Fibroblast of skin of left biceps (primary cell): ENCODE results near the gene LAMTOR4.
"Not testable (repeated sequence)": the region's sequence is repeated elsewhere in the genome, so short reads cannot be mapped to it uniquely, and the experiment has no call there.

Experiments used
- DNase-seq, 2 experiments: peaks; one replicate each; pipeline ENCODE4 v3.0.0-alpha.2; 2013; ENCODE audit warnings: low read depth in 2 of 2

The LAMTOR4 gene

DNA sequence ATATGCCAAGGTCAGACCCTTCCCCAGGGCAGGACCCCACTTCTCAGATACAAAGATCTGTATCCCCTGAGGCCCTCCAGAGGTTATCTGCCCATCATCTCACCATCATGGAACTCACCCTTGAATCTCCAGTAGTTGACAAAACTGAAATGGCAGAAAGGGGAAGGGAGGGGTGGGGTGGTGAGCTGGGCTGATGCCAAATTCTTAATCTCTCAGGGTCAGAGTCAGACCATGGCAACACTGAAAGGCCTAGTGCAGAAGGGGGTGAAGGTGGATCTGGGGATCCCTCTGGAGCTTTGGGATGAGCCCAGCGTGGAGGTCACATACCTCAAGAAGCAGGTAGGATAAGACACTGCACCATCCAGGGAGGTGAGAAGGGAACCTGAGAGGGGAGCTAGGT, 26.1 kb upstream of the LAMTOR4 start:
- DNase-seq, result no peak

DNA sequence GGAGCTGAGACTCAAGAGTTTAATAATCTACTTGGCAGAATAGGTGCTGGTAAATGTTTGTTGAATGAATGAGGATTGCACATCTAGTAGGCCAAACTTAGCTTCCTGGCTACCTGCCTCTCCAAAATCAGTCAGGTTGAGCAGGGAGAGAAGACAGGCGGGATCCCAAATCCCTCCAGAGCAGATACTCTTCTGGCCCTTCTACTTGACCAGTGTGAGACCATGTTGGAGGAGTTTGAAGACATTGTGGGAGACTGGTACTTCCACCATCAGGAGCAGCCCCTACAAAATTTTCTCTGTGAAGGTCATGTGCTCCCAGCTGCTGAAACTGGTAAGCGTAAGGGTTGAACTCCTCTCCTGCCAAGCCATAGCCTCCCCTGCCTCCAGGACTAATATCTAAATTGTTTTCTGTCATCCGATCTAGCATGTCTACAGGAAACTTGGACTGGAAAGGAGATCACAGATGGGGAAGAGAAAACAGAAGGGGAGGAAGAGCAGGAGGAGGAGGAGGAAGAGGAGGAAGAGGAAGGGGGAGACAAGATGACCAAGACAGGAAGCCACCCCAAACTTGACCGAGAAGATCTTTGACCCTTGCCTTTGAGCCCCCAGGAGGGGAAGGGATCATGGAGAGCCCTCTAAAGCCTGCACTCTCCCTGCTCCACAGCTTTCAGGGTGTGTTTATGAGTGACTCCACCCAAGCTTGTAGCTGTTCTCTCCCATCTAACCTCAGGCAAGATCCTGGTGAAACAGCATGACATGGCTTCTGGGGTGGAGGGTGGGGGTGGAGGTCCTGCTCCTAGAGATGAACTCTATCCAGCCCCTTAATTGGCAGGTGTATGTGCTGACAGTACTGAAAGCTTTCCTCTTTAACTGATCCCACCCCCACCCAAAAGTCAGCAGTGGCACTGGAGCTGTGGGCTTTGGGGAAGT, 24.2 kb upstream of the LAMTOR4 start:
- DNase-seq, result no peak

DNA sequence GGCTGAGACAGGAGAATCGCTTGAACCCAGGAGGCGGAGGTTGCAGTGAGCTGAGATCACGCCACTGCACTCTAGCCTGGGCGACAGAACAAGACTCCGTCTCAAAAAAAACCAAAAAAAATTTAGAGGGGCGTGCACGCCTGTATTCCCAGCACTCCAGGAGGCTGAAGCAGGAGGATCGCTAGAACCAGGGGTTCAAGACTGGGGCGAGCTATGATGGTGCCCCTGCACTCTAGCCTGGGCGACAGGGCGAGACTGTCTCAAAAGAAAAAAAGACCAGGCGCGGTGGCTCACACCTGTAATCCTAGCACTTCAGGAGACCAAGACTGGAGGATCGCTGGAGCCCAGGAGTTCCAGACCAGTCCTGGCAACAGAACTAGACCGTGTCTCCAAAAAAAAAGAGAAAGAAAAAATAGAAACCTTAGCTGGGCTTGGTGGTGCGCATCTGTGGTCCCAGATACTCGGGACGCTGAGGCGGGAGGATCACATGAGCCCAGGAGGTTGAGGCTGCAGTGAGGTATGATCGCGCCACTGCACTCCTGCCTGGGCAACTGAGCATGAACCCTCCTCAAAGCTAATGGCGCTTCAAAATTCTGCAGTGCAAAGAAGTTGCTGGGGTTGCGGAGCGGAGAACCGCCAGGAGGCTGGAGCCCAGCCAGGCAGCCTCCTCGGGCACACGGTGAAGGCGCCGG, 22.3 kb upstream of the LAMTOR4 start:
- DNase-seq, result no peak

DNA sequence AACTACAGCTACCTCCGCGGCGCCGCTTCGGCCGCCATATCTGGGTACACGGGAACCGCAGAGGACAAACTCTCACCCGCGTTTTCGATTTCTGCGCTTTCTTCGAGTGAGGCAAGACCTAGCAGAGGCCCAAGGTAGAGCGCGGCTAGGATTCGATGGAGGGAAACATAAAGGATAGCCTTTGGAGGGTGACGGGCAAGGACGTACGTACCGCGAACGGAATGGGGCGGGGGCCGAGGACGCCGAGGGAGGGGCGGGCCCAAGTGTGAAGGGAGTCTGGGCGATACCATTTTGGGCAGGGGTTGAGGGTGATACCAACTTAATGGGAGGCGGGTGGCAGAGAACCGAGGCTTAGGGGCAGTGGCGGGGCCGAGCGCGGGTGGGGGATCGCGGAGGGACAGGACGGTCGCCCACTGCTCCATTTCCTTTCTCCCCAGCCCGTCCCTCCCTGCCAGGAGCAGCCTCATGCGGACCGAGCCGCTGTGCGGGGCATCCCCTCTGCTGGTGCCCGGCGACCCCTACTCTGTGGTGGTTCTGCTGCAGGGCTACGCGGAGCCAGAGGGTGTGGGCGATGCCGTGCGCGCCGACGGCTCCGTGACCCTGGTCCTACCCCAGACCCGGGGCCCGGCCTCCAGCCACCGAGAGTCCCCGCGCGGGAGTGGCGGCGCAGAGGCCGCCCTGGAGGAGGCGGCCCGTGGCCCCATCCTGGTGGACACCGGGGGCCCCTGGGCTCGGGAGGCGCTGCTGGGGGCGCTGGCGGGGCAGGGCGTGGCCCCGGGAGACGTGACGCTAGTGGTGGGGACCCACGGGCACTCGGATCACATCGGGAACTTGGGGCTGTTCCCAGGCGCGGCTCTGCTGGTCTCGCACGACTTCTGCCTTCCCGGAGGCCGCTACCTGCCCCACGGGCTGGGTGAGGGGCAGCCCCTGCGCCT, 21.5 kb upstream of the LAMTOR4 start, which contains the start of gene MBLAC1:
MBLAC1 (plus strand) TSS at position 37 of the 935 bp plus-strand sequence; CDS start at position 466, 429 bp downstream.
- peak; percentile 83 to 84 for DNase-seq

DNA sequence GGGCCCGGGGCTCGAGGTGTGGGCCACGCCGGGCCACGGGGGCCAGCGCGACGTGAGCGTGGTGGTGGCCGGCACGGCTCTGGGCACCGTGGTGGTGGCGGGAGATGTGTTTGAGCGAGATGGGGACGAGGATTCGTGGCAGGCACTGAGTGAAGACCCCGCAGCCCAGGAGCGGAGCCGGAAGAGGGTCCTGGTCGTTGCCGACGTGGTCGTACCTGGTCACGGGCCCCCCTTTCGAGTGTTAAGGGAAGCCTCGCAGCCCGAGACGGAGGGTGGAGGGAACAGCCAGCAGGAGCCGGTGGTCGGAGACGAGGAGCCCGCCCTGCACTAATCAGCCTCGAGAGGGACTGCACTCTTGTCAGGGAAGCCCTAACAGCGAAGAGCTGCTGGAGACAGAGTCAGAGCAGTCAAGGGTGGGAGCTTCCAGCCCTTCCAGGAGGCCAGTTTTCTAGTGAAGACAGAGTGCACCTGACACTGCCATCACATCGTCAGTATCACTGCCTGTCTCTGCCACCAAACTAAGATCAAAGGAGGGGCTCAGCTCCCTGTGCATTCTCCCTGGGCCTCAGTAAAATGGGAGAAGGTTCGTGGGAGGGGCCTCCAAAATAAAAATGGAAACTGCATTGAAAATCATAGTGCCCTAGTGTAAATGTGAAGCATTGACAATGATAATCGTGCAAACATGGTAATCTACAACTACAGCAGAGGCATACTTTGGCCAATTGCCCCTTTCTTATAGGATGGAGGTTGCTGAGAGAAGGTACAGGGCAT, 20.7 kb upstream of the LAMTOR4 start:
- no peak for DNase-seq

DNA sequence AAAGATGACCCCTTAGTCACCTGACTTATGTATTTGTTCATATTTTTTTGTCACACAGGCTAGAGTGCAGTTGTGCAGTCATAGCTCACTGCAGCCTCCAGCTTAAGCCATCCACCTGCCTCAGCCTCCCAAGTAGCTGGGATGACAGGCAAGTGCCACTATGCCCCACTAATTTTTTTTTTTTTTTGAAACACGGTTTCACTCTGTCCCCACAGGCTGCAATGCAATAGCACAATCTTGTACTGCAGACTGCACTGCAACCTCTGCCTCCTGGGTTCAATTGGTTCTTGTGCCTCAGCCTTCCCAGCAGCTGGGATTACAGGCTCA, 20.1 kb upstream of the LAMTOR4 start:
- no peak for DNase-seq

DNA sequence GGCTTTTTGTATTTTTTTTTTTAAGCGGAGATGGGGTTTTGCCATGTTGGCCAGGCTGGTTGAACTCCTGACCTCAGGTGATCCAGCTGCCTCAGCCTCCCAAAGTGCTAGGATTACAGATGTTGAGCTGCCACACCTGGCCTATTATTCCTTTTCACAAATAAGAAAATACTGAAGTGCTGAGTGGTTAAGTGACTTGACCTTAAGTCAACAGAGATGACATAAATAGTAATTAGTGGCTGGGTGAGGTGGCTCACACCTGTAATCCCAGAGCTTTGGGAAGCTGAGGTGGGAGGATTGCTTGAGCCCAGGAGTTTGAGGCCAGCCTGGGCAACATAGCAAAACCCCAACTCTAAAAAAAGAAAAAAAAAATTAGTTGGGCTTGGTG, 18.5 kb upstream of the LAMTOR4 start:
- DNase-seq, result not testable (repeated sequence)

DNA sequence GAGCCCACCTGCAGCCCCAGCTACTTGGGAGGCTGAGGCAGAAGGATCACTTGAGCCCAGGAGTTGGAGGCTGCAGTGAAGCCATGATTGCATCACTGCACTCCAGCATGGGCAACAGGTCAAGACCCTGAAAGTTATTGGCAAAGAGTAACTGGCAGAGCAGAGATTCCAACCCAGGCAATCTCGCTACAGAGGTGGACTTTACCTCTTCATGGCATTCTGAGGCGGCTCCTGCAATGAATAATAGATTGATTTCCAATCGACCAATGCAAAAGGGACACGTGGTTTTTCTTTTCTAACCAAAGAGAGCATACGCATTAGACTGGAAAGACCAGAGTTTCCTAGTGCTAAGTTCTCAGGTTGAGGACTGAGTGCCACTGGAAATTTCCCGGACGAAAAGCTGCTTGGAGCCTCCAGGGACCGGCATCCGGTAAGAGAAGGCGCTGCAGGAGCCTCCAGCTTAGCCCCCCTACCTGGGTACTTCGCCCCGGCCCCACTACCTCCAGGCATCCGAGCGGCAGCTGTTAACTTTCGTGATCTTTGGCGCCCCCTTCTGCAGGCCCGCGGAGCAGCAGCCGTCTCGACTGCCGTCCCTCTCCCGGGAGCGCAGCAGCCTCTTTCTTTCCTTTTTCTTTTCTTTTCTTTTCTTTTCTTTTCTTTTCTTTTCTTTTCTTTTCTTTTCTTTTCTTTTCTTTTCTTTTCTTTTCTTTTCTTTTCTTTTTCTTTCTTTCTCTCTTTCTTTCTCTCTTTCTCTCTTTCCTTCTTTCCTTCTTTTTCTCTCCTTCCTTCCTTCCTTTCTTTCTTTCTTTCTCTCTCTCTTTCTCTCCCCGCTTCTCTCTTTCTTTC, 17.9 kb upstream of the LAMTOR4 start:
- DNase-seq, result no peak

DNA sequence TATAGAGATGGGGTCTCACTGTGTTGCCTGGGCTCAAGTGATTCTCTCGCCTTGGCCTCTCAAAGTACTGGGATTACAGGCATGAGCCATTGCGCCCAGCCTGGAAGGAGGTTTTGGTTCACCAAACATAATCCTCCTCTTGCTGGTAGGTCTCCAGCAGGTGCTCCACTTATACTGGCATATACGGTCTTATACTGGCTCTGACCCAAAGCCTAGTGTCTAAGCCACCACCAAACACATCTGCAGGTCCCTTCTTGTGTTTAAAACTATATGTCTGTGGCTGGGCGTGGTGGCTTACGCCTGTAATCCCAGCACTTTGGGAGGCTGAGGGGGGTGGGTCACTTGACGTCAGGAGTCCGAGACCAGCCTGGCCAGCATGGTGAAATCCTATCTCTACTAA, 16.6 kb upstream of the LAMTOR4 start:
- DNase-seq, result no peak

DNA sequence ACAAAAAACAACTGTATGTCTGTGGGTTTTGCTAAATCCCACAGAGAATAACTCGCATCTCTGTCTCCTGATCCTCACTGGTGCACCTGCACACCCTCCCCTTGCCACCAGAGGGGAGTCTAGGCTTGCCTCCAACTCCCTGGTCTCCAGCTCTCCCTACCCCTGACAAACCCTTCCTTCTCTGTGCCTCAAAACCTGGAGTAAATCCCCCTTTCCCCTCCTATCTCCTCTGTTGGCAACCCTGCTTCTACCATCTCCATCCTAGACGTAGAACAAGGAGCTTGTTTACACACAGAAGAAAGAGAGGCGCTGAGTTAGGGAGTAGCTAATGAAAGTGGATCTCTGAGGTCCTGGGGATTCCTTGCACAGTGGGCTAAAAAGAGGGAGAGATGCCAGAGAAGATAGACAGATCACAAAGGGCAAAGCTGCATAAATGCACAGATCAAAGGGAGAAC, 16.0 kb upstream of the LAMTOR4 start:
- peak in 1 of 2 experiments; percentile 20 for DNase-seq

DNA sequence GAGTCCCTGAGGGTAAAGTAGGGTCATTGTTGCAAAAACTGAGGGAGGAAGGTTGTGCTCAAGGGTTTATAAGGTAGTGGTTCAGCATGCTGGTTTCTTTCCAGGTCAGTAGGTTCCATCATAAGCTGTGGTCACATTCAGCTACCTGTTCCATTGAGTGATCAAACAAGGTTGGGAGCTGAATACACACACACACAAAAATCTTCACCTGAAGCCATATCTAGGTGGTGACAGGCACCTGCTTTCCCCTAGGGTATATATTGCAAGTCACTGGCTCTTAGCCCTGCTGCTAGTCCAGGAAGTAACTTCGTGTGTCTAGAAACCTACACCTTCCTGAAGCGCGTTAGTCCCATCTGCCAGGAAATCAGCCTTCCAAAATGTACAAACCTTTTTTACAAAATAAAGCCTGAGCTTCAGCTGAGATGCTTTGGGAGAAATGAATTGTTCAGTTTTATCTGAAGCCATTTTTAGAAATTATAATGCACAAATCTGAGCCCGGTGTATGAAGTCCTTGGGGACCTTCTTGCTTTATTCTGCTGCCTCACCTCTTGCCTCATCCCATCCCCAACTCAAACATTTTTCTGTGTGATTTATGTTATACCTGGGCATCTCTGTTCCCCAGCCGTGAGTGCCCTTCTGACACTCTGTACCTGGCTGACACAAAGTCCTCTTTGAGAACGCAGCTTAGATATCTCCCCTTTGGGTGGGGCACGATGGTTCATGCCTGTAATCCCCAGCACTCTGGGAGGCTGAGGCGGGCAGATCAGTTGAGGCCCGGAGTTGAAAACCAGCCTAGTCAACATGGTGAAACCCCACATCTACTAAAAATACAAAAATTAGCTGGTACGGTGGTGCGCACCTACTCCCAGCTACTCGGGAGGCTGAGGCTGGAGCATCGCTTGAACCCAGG, 10.6 kb upstream of the LAMTOR4 start:
- DNase-seq, result no peak

DNA sequence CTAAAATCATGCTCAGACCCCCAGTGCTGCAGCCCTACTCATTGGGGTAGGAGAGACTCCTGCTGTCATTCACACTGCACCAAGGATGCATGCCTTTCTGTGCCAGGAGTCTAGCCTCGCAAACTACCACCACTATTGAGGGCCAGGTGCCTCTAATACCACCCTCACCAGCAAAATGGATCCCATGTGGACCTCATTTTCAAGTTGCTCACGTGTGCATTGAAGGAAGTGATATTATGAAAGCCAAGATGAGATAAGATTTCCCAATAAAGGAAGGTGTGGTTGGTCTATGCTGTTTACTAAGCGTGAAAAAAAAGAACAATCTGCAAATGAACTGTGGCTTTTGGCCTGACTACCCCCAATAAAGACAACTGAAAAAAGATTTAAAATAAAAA, 7.2 kb upstream of the LAMTOR4 start:
- no peak for DNase-seq

DNA sequence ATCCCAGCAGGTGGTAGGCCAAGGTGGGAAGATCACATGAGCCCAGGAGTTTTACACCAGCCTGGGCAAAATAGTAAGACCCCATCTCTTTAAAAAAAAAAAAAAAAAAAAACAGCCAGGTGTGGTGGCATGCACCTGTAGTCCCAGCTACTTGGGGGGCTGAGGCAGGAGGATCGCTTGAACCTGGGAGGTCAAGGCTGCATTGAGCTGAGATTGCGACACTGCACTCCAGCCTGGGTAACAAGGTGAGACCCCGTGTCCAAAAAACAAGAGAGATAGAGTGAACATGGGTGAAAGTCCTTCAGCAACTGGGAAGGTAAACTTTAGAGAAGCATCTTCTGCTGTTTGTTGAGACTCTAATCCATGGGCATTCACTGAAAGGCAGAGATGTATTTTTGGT, 6.3 kb upstream of the LAMTOR4 start:
- DNase-seq, result no peak

DNA sequence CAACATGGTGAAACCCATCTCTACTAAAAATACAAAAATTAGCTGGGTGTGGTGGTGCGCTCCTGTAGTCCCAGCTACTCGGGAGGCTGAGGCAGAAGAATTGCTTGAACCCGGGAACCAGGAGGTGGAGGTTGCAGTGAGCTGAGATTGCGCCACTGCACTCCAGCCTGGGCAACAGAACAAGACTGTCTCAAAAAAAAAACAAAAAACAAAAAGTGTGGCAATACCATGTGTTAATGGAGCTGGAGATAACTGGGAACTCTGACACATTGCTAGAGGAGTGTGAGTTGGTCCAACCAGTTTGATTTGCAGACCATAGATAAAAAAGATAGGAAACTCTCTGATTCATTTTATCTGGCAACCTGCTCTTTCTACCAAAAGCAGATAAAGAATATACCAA, 2.4 kb upstream of the LAMTOR4 start:
- not testable (repeated sequence) for DNase-seq

DNA sequence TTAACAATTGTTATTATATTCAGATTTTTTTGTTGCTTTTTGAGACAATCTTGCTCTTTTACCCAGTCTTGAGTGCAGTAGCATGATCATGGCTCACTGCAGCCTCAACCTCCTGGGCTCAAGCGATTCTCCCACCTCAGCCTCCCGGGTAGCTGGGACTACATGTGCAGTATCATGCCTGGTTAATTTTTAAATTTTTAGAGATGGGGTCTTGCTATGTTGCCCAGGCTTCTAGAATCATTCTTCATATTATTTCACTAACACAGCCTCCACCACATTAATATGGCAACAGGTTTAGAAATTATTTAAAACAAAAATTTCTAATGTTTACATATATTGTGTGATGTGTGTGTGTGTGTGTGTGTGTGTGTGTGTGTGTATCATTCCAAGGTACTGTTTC, 1.4 kb upstream of the LAMTOR4 start:
- no peak for DNase-seq

DNA sequence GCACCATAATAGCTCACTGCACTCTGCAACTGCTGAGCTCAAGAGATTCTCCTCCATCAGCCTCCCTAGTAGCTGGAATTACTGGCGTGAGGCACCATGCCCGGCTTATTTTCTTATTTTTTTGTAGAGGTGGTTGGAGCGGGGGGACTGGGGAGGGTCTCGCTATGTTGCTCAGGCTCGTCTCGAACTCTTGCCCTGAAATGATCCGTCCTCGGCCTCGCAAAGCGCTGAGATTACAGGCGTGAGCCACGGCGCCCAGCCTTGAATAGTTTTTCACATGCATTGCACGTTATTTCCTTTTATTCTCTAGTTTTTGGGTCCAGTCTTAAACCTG, 526 bp upstream of the LAMTOR4 start:
- no peak for DNase-seq

DNA sequence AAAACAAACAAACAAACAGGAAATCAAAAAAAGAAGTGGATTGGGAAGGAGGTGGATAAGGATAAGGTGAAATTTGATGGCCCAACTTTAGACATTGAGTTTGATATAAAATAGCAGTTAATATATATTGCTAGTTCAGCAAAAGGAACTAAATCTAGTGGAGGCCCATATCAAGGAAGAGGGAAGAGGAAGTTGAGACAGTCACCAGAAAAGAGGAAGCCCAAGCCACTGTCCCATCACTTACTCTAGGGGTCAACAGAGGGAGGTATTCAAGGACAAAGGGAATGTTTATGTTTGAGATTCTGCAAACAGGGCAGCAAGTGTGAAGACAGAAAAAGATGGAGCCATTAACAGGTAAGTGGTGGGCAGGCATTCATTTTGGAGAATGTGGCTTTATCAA, 3.7 kb downstream of the LAMTOR4 start:
- DNase-seq, result no peak

DNA sequence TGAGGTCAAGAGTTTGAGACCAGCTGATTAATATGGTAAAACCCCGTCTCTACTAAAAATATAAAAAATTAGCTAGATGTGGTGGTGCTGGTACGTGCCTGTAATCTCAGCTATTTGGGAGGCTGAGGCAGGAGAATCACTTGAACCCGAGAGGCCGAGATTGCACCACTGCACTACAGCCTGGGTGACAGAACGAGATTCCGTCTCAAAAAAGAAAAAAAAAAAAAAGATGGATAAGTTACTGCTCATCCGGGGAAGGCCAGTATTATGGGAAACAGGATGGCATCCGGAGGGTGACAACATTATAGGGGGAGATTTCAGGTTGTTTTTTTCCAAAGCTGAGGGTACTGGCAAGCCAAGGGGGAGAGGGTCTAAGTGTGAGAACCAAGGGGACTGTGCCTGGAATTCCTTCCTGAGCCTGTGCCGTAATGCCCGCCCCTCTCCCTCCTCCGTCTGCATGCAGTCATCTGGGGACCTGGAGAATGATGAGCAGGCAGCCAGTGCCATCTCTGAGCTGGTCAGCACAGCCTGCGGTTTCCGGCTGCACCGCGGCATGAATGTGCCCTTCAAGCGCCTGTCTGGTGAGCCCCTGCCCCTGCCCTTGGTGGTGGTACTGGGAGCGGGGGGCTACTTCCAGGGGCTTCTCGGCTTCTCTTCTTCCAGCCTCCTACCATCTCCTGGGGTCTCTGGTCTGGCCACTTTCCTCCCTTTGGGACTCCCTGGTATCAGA, 4.4 kb downstream of the LAMTOR4 start:
- no peak for DNase-seq
